Central memory CD8-positive, alpha-beta T cell (primary cell): Measurements from ENCODE around the gene CWC15.

Source experiments
- ATAC-seq: fragments of 150-1000 bp; cut with Tn5 transposase; replicated peaks from 2 replicates; pipeline ENCODE4 v1.10.0; 2022; ENCODE audit warnings: mild to moderate bottlenecking, moderate FRiP score, moderate number of reproducible peaks; ENCODE audit not compliant: poor library complexity, severe bottlenecking; ENCODE audit errors: extremely low read depth
- DNase-seq, 2 donors: peaks; one replicate each; pipeline ENCODE4 v3.0.0; 2021; ENCODE audit warnings: low spot score in 2 of 2
- H3K27ac Mint-ChIP-seq: one replicate; pipeline ENCODE4 v1.8.0; 2022; ENCODE audit warnings: low read depth, mild to moderate bottlenecking, moderate library complexity, mixed read lengths
- H3K27me3 Mint-ChIP-seq: one replicate; pipeline ENCODE4 v1.8.0; 2022; ENCODE audit warnings: mixed read lengths
- H3K36me3 Mint-ChIP-seq: one replicate; pipeline ENCODE4 v1.8.0; 2022; ENCODE audit warnings: mild to moderate bottlenecking, moderate library complexity, mixed read lengths; ENCODE audit not compliant: insufficient read depth
- H3K4me1 Mint-ChIP-seq: one replicate; pipeline ENCODE4 v1.8.0; 2022; ENCODE audit warnings: mixed read lengths
- H3K4me3 Mint-ChIP-seq: one replicate; pipeline ENCODE4 v1.8.0; 2022; ENCODE audit warnings: mild to moderate bottlenecking, moderate library complexity, mixed read lengths
- H3K9me3 Mint-ChIP-seq: one replicate; pipeline ENCODE4 v1.8.0; 2022; ENCODE audit warnings: mixed read lengths

The CWC15 gene

GRCh38 chr11:94974178-94974577 lies 822 bp upstream of the CWC15 start:
- no peaks in the 10 kb centered on the region for H3K27me3 Mint-ChIP-seq
- no peaks in the 10 kb centered on the region for H3K9me3 Mint-ChIP-seq
- ATAC-seq: no peak
- H3K4me3 Mint-ChIP-seq: peak overlapping the region; percentile 89
- peaks cover 34% of the 10 kb centered on the region for H3K36me3 Mint-ChIP-seq
- H3K4me1 Mint-ChIP-seq: peaks cover 13% of the 10 kb centered on the region
- H3K27ac Mint-ChIP-seq: peak overlapping the region; percentile 95
- DNase-seq: no peak

GRCh38 chr11:94972700-94973098 lies 657 bp downstream of the CWC15 start:
- Mint-ChIP-seq H3K4me1 (peaks cover 19% of the 10 kb centered on the region), H3K27ac (peak overlapping the region; percentile 95), H3K9me3 (no peaks in the 10 kb centered on the region), H3K36me3 (peaks cover 48% of the 10 kb centered on the region), H3K4me3 (peak overlapping the region; percentile 89), H3K27me3 (no peaks in the 10 kb centered on the region)
- ATAC-seq (no peak), DNase-seq (no peak)

- H3K27me3 Mint-ChIP-seq: no peaks in the 10 kb centered on the region
- peaks cover 25% of the 10 kb centered on the region for H3K4me1 Mint-ChIP-seq
- H3K27ac Mint-ChIP-seq: peak overlapping the region; percentile 25
- H3K9me3 Mint-ChIP-seq: no peaks in the 10 kb centered on the region
- peaks cover 75% of the 10 kb centered on the region for H3K36me3 Mint-ChIP-seq
- ATAC-seq (no peak), DNase-seq (no peak)
- H3K4me3 Mint-ChIP-seq: no peak overlapping the region
These were observed 4.9 kb downstream of the CWC15 start for GRCh38 chr11:94968334-94968958.

GRCh38 chr11:94964934-94965333 lies 8.4 kb downstream of the CWC15 start:
- H3K27me3 Mint-ChIP-seq: no peaks in the 10 kb centered on the region
- no peak overlapping the region for H3K27ac Mint-ChIP-seq
- DNase-seq (no peak), ATAC-seq (no peak)
- peaks cover 71% of the 10 kb centered on the region for H3K36me3 Mint-ChIP-seq
- no peak overlapping the region for H3K4me3 Mint-ChIP-seq
- peaks cover 15% of the 10 kb centered on the region for H3K4me1 Mint-ChIP-seq
- H3K9me3 Mint-ChIP-seq: no peaks in the 10 kb centered on the region

- Mint-ChIP-seq H3K27ac (no peak overlapping the region), H3K27me3 (no peaks in the 10 kb centered on the region), H3K4me1 (peaks cover 7% of the 10 kb centered on the region), H3K9me3 (no peaks in the 10 kb centered on the region), H3K36me3 (peaks cover 45% of the 10 kb centered on the region), H3K4me3 (no peak overlapping the region)
- ATAC-seq (no peak), DNase-seq (no peak)
These were observed 12.1 kb downstream of the CWC15 start for GRCh38 chr11:94961255-94961654.

GRCh38 chr11:94960488-94960887 lies 12.9 kb downstream of the CWC15 start:
- no peak for ATAC-seq
- H3K27me3 Mint-ChIP-seq: no peaks in the 10 kb centered on the region
- H3K27ac Mint-ChIP-seq: no peak overlapping the region
- H3K4me3 Mint-ChIP-seq: no peak overlapping the region
- H3K36me3 Mint-ChIP-seq: peaks cover 37% of the 10 kb centered on the region
- H3K9me3 Mint-ChIP-seq: no peaks in the 10 kb centered on the region
- H3K4me1 Mint-ChIP-seq: peaks cover 4% of the 10 kb centered on the region
- no peak for DNase-seq

- Mint-ChIP-seq H3K9me3 (no peaks in the 10 kb centered on the region), H3K4me1 (no peaks in the 10 kb centered on the region), H3K4me3 (no peak overlapping the region), H3K27ac (peak overlapping the region; percentile 57), H3K27me3 (no peaks in the 10 kb centered on the region), H3K36me3 (peaks cover 28% of the 10 kb centered on the region)
- ATAC-seq (no peak), DNase-seq (no peak)
These were observed 14.2 kb downstream of the CWC15 start for GRCh38 chr11:94959179-94959578.

- Mint-ChIP-seq H3K4me1 (no peaks in the 10 kb centered on the region), H3K9me3 (no peaks in the 10 kb centered on the region), H3K4me3 (no peak overlapping the region), H3K27ac (peak overlapping the region; percentile 57), H3K27me3 (no peaks in the 10 kb centered on the region), H3K36me3 (peaks cover 21% of the 10 kb centered on the region)
- ATAC-seq (no peak), DNase-seq (no peak)
These were observed 15.1 kb downstream of the CWC15 start for GRCh38 chr11:94958121-94958696.

GRCh38 chr11:94956963-94957362 lies 16.4 kb downstream of the CWC15 start:
- no peak for ATAC-seq
- Mint-ChIP-seq H3K4me1 (no peaks in the 10 kb centered on the region), H3K27me3 (no peaks in the 10 kb centered on the region), H3K9me3 (no peaks in the 10 kb centered on the region), H3K27ac (no peak overlapping the region), H3K36me3 (peaks cover 14% of the 10 kb centered on the region), H3K4me3 (no peak overlapping the region)
- DNase-seq: no peak

GRCh38 chr11:94954753-94955152 lies 18.6 kb downstream of the CWC15 start:
- H3K27ac Mint-ChIP-seq: no peak overlapping the region
- H3K4me3 Mint-ChIP-seq: no peak overlapping the region
- H3K27me3 Mint-ChIP-seq: peaks cover 5% of the 10 kb centered on the region
- ATAC-seq (no peak), DNase-seq (no peak)
- no peaks in the 10 kb centered on the region for H3K4me1 Mint-ChIP-seq
- H3K9me3 Mint-ChIP-seq: no peaks in the 10 kb centered on the region
- peaks cover 3% of the 10 kb centered on the region for H3K36me3 Mint-ChIP-seq

- Mint-ChIP-seq H3K4me3 (no peak overlapping the region), H3K27me3 (peaks cover 30% of the 10 kb centered on the region), H3K27ac (no peak overlapping the region), H3K9me3 (no peaks in the 10 kb centered on the region), H3K36me3 (no peaks in the 10 kb centered on the region), H3K4me1 (no peaks in the 10 kb centered on the region)
- no peak for ATAC-seq
- no peak for DNase-seq
These were observed 25.2 kb downstream of the CWC15 start for GRCh38 chr11:94948070-94948617.

- ATAC-seq (no peak), DNase-seq (no peak)
- H3K27ac Mint-ChIP-seq: no peak overlapping the region
- H3K36me3 Mint-ChIP-seq: no peaks in the 10 kb centered on the region
- peaks cover 32% of the 10 kb centered on the region for H3K27me3 Mint-ChIP-seq
- H3K4me1 Mint-ChIP-seq: no peaks in the 10 kb centered on the region
- H3K9me3 Mint-ChIP-seq: no peaks in the 10 kb centered on the region
- no peak overlapping the region for H3K4me3 Mint-ChIP-seq
These were observed 26.5 kb downstream of the CWC15 start for GRCh38 chr11:94946812-94947211.

GRCh38 chr11:94941131-94941530 lies 32.2 kb downstream of the CWC15 start:
- ATAC-seq: no peak
- DNase-seq: no peak
- Mint-ChIP-seq H3K27me3 (peaks cover 22% of the 10 kb centered on the region), H3K27ac (no peak overlapping the region), H3K36me3 (no peaks in the 10 kb centered on the region), H3K4me1 (no peaks in the 10 kb centered on the region), H3K4me3 (no peak overlapping the region), H3K9me3 (no peaks in the 10 kb centered on the region)
